HG03103 (cell line): ENCODE results near the gene HYAL3.
"Not testable (repeated sequence)": the region's sequence is repeated elsewhere in the genome, so short reads cannot be mapped to it uniquely, and the experiment has no call there.

Experiments used
- ATAC-seq: cut with Tn5 transposase; IDR thresholded peaks from one replicate; pipeline ENCODE4 v1.9.1; 2021; ENCODE audit warnings: low read depth; ENCODE audit not compliant: unreplicated experiment

HYAL3 gene

DNA sequence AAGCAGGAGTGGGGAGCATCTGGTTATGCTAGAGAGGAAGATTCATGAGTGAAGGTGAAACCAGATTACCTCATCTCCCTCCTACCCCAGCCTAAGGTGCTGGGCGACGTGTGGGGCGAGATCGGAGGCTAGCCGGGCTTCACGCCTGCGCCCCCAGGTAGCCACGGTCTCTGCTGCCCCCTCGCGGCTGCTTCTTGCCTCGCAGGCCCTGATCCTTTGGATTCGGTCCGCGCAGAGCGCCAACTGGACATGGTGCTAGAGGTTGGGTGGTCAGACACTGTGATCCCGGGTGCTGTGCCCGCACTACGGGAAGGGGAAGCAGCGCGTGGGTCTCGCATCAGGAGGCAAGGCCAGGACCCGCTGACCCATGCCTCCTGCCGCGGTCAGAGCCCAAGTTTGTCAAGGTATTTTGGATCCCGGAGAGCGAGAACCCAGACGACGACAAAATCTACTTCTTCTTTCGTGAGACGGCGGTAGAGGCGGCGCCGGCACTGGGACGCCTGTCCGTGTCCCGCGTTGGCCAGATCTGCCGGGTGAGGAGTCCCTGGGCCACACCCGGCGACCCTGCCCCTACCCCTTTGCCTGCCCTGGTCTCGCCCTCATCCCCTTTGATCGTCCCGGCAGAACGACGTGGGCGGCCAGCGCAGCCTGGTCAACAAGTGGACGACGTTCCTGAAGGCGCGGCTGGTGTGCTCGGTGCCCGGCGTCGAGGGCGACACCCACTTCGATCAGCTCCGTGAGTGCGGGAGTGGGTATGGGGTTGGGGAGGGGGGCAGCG, 26.1 kb downstream of the HYAL3 start:
- ATAC-seq: peak; percentile 80

DNA sequence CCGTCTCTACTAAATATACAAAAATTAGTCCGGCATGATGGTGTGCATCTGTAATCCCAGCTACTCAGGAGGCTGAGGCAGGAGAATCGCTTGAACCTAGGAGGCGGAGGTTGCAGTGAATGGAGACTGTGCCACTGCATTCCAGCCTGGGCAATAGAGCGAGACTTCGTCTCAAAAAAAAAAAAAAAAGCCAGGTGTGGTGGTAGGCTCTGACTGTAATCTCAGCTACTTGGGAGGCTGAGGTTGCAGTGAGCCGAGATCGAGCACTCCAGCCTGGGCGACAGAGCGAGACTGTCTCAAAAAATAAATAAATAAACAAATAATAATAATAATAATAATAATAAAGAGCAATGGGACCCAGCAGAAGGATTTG, 26.7 kb downstream of the HYAL3 start:
- ATAC-seq: not testable (repeated sequence)

DNA sequence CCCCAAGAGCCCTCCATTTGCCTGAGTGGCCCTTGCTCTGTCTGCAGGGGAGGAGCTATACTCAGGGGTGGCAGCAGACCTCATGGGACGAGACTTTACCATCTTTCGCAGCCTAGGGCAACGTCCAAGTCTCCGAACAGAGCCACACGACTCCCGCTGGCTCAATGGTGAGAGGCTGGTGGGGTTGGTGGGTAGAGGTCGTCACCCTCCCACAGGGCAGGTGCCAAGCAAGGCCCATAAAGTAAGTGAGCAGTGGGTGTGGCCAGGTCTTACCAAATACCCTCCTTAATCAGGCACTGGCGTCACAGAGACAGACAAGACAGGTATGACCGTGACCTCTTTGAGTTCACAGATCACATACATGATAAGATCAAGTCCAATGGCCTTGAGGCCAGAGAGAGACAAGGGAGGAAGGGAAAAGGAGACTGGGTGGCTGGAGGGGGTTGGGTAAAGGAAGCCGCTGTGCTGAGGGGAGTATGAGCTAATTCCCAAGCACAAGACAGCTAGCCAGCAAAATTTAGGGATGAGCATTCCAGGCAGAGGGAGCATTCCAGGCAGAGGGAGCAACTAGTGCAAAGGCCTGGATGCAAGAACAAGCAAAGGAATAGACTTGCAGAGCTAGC, 27.8 kb downstream of the HYAL3 start:
- no peak for ATAC-seq

DNA sequence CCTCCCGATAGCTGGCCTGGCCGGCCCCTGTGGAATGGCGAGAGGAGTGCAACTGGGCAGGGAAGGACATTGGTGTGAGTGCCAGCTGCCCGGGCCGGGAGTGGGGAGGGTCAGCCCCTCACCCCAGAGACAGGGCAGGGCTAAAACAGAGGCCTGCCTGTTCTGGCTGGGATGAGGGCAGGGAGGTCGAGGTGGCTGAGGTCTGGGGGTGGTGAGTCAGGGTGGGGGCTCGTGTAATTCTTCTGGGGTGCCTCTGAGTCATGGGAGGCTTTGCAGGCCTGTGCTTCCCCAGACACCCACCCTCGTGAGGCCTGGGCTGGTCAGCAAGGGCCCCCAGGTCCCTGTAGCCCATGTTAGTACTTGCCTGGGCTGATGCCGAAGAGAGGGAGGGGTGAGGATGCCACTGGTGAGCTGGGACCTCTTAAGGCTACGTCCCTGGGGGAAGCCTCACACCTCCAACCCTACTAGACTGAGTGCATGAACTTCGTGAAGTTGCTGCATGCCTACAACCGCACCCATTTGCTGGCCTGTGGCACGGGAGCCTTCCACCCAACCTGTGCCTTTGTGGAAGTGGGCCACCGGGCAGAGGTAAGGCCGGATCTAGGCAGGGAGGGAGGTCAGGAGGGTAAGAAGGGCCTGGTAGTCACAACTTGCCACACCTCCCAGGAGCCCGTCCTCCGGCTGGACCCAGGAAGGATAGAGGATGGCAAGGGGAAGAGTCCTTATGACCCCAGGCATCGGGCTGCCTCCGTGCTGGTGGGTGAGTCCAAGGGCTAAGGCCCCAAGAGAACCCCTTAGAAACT, 28.6 kb downstream of the HYAL3 start:
- no peak for ATAC-seq

DNA sequence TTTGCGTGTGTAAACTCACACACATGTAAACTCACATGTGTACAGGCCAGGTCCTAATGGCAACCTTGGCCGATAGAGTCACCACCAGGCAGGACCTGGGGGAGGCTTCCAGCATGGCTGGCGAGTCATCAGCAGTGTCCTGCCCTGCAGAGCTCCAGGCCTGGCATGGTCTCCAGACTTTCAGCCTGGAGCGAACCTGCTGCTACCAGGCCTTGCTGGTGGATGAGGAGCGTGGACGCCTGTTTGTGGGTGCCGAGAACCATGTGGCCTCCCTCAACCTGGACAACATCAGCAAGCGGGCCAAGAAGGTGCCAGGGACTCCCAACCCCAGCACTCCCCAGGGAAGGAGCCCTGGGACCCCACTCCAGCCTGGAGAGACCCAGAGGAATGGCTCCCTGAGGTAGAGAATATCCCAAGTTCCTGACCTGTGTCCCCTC, 29.2 kb downstream of the HYAL3 start:
- ATAC-seq: no peak

DNA sequence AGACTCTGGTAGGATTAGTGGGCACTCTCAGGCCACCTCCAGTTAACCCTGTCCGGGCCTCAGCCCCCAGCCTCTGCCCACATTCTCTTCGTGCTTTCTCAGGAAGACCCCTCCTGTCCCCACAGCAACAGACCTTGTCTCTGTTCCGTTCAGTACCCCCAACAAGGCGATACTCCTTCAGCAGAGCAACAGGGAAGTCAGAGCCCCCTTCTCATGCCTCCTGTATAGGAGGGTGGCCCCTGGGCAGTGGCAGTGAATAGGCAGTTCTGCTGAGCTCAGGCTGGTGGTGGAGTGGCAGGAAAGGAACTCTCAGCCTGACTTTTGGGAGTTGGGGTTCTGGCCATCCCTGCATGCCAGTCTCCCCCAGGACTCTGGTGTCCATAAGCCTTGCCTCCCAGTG, 29.7 kb downstream of the HYAL3 start:
- no peak for ATAC-seq

DNA sequence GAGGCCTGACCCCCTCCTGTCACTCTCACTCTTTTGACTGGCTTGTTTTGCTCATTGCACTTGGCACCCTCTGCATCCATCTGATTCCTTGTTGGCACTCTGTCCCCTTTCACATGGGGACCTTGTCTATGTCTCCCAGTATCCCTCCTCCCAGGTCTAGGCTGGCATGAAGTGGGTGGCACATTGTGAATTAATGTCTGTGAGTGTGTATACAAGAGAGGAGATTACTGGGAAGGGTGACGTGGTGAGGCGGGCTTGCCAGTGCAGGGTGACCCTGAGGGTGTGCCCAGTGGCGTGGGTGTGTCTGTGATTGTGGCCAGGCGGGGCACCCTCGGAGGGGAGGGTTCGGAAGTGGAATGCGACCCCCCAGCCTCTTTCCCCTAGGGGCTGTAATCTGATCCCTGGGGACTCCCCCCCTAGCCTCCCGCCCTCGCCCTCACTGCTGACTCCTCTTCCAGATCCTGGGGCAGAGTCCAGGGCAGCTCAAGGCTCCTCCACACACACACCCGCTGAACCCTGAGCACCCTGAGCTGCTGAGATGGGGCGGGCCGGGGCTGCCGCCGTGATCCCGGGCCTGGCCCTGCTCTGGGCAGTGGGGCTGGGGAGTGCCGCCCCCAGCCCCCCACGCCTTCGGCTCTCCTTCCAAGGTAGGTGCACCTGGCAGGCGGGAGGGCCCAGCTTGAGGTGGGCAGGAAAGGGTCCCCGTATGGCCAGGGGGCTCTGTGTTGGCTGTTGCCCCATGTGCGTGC, 30.3 kb downstream of the HYAL3 start, which contains the start of gene SEMA3B:
TSS of gene SEMA3B (plus strand) at position 445 of the 749 bp plus-strand sequence. CDS start at position 539, 94 bp downstream.
- ATAC-seq: no peak

DNA sequence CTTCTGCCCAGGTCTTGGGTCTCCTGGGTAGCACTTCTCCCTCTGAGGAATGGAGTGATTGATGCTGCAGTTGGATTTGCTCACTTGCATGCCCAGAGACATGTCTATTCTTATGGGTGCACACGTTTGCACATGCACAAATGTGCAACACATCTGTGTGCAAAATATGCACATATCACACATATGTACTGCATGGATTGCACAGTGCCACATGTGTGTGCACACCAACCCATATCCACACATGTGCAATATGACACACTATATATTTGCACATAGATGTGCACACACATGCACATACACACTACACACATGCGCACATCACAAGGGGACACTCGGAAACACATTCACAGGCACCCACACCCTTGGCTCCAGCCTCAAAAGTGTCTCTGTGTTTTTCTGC, 30.9 kb downstream of the HYAL3 start:
- ATAC-seq: no peak

DNA sequence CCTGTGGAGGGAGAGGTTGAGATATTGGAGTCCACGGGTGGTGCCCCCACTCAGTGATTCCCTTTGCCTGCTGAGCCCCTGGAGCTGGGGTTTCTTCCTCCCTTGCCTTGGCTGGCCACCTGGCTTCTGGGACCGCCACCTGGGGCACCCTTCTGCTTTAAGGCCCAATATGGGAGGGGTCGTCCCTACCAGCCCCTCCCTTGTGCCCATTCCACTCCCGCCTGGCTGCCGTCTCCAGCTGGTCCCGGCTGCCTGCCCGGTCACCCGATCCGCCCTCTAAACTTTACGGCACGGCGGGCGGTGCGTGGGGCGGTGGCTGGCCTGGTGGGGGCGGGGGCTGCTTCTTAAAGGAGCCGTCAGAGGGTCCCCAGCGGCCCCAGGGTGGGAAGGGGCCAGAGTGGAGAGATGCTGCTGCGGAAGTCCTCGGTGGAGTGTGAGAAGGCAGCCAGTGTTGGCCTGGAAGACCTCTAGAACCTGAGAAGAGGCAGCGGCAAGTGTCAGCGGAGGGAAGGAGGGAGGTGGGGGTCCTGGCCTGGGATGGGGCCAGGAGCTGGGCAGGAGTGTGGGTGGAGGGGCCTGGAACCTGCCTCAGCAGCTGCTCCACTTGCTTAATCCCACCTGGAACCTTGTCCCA, 31.8 kb downstream of the HYAL3 start:
- ATAC-seq: no peak

DNA sequence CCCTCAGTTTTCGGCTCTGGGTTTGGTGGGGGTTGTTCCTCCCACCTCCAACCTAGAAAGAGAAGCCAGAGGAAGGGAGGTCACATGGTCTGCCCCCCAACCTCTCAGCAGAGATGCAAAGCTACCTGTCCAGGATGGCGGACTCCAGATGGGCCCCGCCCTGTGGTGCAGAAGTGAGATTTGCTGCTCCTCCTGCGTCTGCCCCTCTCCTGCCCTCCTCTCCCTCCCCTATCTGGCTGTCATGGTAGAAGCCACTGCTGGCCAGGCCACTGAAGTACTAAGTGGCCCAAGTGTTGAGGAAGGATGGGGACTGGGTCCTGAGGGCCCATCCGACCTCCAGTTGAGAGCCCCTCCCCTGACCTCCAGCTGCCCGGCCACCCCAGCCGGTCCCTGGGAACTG, 32.4 kb downstream of the HYAL3 start:
- no peak for ATAC-seq

DNA sequence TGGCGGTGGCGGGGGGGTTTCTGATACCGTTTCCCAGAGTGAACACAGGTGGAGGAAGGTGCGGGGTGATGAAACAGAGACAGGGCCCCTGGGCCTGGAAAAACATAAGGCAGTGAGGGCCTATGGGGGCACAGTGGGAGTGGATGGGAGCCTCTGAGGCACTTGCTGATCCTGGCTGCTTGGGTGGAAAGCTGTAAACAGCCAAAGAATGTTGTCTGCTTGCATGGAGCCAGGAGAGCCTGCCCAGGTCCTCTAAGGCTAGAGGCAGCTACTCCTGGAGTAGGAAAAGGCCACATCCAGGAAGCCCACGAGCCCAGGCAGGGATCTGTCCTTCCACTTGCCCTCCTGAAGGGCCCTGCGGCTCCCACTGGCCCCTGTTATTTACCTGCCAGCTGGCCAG, 33.2 kb downstream of the HYAL3 start:
- no peak for ATAC-seq

DNA sequence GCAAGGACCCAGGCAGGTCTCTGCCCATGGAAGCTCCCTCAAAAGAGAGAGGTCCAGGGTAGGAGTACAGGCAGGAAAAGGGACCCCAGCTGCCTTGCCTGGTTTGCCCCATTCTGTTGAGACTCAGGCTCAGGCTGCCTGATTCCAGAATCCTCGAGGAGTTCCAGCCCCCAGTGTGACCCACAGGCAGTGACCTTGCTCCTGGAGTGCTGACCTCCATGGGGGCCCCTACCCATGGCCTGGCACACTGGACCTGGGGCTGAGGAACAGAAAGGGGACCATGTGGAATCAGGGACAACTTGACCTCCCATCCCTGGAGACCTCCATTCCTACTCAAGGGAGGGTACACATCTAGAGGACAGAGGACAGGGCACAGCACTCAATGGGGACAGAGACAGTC, 33.6 kb downstream of the HYAL3 start:
- no peak for ATAC-seq

DNA sequence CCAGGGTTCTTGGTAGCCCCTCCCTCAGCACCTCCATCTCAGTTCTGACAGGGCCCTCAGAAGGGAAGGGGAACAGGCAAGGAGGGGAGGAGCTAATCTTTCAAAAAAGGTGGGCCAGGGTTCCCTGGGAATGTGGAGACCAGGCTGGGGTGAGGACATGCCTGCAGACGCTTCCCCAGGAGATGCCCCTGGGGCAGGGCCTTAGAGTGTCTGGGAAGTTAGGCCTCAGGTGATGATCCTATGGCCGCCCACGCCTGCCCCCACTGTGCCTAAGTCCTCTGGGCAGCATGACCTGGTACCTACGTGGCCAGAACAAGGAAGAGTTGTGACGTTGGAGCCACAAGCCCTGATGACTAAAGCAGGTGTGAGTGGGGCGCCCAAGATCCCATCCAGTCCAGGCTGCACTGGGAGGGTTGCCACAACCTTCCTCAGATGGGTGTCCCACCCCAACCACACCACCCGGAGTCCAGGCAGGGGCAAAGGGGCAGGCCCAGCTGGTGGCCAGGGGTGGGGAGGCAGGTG, 34.2 kb downstream of the HYAL3 start:
- ATAC-seq: no peak

DNA sequence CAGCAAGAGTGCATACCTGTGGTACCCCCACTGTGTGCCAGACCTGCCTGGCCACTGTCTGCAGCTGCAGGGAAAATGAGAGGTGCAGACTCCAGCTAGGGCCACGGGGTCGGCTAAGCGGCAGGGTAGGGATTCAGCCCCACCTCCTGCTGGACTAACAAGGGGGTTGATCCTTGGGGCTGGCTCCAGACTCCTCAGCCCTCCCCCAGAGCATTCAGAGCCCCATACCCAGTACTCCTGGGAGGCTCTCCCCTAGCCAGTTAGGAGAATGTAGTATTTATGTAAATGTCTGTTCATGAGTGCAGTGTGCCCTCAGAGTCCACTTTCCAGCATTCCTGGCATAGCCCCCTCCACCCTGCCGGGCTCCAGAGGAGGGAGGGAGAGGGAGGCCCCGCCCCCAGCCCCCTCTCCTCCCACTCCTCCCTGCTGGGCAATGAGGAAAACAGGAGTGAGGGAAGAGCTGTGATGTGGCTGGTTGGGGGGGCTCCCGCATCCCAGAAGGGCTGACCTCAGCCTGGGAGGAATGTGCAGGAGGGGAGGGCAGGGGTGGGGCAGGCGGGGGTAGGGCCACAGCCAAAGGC, 34.7 kb downstream of the HYAL3 start:
- no peak for ATAC-seq

DNA sequence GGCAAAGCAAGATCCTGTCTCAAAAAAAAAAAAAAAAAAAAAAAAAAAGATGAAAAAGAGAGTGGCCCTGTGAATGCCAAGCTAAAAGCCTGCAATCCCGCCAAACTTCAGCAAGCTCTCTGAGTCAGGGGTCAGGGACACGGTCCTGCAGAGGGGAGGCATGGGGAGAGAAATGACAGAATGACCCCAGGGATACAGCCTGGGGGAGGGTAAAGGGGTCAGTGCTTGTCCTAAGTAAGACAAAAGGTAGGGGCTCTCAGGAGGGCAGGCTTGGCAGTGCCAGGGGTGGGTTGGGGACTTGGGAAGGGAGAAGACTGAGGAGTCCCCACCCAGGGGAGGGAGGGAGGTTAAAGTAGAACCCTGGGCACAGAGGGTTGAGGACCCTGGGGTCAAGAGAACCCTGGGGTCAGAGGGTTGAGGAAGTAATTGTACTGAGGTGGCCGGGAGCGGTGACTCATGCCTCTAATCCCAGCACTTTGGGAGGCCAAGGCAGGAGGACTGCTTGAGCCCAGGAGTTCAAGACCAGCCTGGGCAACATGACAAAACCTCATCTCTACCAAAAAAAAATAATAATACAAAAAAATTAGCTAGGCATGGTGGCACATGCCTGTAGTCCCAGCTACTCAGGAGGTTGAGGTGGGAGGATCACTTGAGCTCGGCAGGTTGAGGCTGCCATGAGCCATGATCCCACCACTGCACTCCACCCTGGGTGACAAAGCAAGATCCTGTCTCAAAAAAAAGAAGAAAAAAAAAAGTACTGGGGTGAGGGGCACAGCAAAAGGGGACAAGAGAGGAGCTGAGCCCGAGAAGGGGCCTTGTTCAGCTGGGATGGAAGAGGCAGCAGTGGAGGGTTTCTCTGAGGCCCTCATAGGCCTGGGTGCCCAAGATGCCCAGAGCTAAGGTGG, 35.5 kb downstream of the HYAL3 start:
- ATAC-seq: no peak

DNA sequence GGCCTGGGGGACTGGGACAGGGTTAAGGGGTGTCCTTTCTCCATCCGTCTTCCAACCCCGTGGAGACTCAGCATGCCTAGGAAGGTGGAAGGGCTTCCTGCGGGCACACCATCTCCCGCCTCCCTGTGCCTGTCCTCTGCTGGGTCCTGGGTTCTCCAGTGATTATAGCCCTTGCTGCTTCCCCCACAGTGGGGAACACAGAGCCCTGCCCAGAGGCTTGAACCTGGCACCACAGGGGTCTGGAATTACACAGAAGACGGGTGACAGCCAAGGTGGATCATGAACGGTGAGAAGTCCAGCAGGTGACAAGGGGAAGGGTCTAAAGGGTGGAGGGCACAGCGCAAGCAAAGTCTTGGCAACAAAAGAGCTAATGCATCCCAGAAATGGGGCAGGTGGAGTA, 36.4 kb downstream of the HYAL3 start:
- ATAC-seq: no peak

DNA sequence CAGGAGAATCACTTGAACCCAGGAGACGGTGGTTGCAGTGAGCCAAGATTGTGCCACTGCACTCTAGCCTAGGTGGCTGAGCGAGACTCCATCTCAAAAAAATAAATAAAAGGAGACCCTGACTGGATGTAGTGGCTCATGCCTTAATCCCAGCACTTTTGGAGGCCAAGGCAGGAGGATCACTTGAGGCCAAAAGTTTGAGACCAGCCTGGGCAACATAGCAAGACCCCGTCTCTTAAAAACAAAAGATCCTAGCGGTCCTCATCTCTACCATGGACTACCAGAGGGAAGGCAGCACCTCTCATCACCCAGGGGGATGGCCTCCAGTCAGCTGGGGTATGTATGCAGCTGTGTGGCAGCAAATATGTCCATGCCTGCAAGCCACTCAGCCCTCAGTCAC, 37.0 kb downstream of the HYAL3 start:
- ATAC-seq: not testable (repeated sequence)

DNA sequence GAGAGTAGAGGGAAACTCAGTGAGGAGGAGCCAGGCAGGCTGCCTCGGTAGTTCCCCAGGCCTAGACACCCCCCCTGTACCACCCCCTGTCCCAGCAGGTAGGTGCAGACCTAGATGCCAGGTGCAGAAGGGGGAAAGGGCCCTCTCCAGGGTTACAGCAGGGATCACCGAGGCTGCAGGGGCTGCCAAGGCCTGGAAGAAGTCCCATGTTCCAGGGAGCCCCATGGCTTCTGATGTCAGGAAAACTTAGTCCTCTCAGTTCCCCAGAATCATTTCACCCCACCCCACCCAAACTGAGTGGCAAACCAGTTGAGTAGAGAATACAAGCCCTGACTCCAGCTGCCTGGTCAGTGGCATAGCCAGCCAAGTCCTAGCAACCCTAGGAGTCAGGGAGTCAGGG, 37.7 kb downstream of the HYAL3 start:
- no peak for ATAC-seq
